HG03439 (cell line): ENCODE results near the gene LITAFD.
"Not testable (repeated sequence)": the region's sequence is repeated elsewhere in the genome, so short reads cannot be mapped to it uniquely, and the experiment has no call there.

Source experiments
- ATAC-seq: cut with Tn5 transposase; IDR thresholded peaks from one replicate; pipeline ENCODE4 v1.9.1; 2021; ENCODE audit warnings: mild to moderate bottlenecking, moderate library complexity; ENCODE audit not compliant: unreplicated experiment

Gene LITAFD

GRCh38 chr16:8882041-8882617 is at the start of gene LITAFD:
LITAFD (plus strand) TSS chr16:8882351; CDS start chr16:8884356, 2,005 bp downstream.
- no peak for ATAC-seq

DNA sequence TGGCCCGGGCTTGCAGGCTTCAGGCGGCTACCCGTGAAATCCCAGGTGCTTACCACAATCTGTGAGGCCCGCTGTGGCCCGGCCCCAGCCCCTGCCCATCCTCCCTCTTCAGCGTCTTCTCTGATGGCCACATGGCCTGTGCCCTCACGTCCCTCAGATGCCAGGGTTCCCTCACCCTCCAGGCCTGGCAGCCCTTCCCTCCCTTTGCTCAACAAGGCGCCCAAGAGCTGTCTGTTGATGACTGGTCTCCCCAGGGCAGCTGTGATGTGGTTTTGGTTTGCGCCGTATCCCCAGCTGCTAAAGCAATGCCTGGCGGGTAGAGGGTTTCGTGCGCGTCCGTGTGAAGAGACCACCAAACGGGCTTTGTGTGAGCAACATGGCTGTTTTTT is 49.4 kb upstream of the LITAFD start:
- no peak for ATAC-seq

DNA sequence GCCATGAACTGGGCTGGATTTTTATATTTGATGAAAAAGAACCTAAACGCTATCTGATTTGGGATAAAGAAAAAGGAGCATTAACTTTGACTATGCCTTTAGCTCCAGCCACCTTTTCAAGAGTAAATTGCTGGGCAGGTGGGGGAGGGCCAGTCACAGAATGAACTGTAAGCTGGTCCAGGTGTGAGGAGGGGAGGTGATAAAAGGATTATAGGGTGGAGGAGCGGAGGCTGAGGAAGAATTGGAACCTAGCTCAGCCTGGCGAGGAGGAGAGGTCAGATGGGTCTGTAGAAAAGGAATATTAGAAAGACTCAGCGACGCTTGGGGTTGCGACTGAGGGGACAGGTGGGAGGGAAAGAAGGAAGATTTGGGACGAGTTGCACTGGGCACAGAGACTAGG is 45.4 kb upstream of the LITAFD start:
- not testable (repeated sequence) for ATAC-seq

- ATAC-seq, result not testable (repeated sequence)
Measured at GRCh38 chr16:8837594-8837993, 44.6 kb upstream of the LITAFD start.

GRCh38 chr16:8842016-8842415 is 40.1 kb upstream of the LITAFD start:
- ATAC-seq, result not testable (repeated sequence)

DNA sequence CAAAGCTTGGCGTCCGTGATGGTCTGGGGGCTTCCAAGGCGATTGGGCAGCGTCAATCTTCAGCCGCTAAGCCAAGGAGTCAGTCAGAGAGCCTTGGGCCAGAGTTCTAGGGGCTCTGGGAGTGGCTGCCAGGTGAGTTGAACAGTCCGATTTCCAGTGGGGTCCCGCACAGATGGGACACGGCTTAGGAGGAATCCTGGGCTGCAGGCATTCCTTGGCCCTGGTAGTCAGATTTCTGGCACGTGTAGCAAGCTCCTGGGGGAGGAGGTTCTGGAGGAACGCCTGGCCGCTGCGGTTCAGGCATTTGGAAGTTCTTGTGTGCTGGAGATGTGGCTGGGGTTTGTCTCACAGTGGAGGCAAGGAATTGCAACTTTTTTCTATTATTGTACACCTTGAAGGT is 38.9 kb upstream of the LITAFD start:
- ATAC-seq, result not testable (repeated sequence)

DNA sequence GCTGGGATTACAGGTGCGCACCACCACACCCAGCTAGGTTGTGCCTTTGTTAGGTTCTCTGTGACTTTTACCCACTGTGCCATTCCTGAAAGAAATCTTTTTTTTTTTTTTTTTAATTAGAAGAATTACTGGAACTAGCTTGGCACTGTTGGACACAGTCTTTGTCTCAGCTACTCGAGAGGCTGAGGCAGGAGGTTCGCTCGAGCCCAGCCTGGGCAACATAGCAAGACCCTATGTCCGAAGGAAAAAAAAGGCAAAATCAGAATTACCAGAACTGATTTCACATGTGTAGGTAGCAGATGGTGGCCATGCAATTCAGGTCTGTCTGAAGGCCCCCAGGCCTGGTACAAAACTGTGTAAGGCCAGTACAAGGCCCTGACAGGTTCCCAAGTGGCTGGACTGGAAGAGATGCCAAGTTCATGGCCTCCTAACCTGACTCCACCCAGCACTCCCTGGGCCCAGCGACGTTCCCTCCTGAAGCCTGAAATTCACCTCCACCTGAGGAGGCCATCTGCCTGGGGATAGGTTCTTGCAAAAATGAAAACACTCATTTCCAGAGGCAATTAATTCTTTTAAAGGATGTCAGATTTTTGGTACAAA is 36.4 kb upstream of the LITAFD start:
- ATAC-seq, result no peak

GRCh38 chr16:8846401-8846932 is 35.7 kb upstream of the LITAFD start:
- ATAC-seq, result no peak

- ATAC-seq, result no peak
Measured at GRCh38 chr16:8847145-8847544, 35.0 kb upstream of the LITAFD start.

DNA sequence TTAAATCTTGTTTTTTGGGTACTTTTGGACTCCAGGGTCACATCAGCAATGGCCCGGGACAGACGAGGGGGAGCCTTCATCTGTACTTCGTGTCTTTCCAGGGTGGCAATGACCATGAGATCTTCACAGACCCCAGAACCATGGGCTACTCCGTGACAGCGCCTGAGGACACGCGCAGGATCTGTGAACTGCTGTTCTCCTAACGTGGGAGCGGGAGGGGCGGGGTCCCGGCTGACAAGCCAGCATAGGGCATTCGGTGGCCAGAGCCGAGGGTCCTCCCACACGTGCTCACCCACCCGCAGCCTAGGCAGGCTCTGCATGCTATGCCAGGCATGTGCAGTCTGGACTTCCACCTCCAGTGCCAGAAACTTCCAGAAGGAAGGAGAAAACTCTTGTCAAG is 34.5 kb upstream of the LITAFD start:
- ATAC-seq, result no peak

DNA sequence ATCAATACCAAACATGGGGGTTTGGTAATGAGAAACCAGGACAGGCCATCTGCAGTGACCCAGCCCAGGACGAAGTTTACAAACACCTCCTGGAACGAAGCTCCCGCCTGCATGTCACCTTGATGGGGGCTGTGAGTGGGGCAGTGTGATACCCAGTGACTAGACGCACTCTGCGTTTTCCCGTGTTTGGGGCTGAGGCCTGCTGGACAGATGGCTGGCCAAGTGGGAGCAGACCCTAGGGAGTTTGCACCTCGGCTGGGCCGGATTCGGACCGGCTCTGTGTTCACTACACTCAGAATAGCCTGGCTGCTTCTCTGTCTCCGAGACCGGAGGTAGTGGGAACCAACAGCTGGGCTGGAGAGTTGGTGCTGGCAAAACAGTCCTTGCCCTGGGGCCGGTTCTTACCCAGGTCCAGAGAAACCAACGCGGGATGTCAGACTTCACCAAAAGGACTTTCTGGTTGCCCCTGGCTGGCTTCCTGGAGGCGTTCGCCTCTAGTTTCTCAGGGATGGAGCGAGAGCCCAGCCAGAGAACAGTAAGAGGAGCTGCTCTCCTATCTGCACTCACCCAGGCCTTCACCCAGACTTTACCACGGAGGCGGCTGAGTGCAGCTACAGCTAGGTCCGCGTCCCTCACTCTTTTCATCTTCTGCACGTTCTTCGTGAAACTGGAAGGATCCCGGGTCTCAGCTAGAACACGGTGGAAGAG is 33.8 kb upstream of the LITAFD start:
- no peak for ATAC-seq

DNA sequence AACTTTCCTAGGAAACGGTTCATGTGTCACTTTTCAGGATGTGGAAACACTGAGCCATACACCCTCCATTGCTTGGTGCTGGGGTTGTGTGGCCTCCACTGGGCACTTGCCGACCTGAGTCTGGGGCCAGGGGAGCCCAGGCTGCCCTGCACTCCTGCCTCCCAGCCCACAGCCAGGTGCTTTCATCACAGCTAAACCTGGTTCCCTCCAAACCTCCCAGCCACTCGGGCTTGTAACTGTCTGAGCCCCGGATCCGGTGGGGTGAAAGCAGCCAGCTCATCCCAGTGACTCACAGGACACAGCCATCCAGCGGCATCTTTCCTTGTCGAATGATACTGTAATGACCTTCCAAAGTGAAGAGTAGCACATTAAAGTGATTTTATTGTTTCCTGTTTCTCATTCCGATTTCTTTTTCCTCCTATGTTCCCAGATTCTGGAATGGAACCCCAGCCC is 33.2 kb upstream of the LITAFD start:
- no peak for ATAC-seq

DNA sequence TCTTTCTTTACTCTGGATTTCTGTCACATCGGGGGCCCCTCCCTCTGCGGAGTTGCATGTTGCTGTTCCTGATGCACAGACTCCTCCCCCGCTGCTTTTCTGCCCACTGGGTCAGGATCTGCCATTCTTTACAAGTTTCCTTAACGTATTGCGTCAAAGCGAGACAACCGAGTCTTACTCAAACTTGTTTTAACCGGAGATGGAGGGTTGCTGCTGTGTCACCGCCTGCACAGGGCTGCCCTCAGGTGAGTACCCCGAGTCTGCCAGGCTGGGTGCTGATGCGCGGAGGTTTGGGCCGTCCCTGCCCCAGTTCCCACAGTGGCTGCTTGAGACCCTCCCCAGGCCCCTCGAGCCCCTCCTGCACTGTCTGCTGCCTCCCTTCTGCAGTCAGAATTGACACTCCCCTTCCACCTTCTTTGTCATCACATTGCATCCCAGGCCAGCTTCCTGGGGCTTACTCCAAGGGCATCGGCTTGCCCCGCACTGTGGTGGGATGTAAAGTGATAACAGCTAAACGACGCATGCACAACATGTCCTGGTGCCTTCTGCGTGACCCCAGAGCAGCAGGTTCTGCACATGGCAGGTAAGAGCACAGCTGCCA is 32.6 kb upstream of the LITAFD start:
- no peak for ATAC-seq

- ATAC-seq, result no peak
Measured at GRCh38 chr16:8850279-8850885, 31.8 kb upstream of the LITAFD start.

DNA sequence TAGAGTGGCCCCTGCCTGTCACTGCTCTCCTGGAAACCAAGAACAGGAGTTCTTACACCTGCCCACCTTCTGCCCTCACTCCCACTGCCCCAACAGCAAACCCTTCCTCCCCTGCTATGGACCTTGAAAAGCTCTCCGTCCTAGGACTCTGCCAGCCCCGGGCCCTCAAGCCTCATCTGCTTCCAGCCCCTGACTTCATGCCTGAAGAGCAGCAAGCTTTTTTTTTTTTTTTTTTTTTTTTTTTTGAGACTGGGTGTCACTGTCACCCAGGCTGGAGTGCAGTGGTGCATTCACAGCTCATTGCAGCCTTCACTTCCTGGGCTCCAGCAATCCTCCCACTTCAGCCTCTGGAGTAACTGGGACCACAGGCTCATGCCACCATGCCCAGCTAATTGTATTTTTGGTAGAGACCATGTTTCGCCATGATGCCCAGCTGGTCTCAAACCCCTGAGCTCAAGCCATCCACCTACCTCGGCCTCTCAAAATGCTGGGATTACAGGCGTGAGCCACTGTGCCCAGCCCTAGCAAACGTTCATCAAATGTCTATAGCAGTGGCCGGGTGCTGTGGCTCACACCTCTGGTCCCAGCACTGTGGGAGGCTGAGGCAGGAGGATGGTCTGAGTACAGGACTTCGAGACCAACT is 30.3 kb upstream of the LITAFD start:
- ATAC-seq, result no peak

DNA sequence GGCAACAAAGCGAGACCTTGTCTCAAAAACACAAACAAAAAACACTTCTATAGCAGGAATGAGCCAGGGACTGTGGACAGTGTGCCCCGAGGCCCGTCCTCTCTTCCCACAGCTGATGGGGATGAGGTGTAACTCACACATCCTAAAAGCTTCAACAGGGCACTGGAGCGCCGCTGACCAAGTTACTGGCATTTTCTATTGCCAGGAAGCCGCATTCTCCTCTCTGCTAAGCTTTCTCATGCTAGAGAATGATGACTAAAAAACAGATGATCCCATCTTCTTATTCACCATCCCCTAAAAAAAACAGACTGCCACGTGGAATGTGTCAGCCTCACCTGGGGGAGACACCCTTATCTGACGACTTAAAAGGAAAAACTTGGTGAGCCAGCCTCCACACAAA is 29.6 kb upstream of the LITAFD start:
- no peak for ATAC-seq

DNA sequence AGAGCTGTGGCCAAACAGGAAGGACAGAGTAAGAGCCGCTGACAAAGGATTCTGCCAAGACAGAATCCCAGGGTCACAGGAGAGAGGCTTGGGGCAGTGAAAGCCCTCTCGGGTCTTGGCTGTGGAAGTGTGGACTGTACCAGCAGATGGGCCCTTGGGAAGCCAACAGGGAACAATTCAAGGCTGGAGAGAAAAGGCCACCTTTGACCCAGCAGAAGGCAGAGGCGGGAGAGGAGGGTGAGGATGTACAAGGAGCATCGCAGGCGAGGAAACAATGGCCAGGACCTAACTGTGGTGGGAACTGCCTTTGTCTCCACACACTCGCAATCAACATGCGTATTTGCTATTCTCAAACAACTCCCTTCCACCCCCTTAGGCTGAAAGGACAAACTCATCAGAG is 29.0 kb upstream of the LITAFD start:
- no peak for ATAC-seq

GRCh38 chr16:8853611-8854010 is 28.5 kb upstream of the LITAFD start:
- no peak for ATAC-seq

DNA sequence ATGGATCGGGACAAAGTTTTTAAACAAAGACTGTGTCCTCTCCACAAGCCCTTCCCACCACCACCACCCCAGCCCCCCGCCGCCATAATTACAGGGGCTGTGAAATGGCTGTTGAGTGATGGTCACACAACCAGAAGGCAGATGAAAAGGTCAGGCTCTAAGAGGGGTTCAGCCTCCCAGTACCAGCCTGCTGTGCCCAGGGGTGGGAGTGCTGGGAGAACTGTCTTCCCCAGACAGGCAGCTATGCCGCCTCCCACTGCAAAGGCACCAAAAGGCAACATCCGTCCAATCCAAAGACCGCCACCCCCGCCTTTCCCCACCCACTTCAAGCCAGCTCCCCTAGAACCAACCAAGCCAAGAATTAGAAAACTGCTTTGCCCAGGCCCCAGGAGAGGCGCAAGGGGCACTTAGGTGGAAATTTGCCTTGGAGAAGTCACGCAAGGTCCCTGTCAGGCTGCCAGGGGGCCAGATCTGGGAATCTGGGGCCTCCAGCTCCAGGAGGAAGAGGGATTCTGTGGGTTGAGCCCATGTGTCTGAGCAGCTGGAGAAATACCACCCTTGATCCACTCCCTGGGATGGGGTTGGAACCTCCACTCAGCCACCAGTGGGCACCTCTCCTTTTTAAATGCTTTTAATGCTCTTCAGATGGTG is 27.7 kb upstream of the LITAFD start:
- ATAC-seq, result no peak

GRCh38 chr16:8855051-8855786 is 26.9 kb upstream of the LITAFD start:
- ATAC-seq, result no peak
